Cortex of kidney (tissue), 1 donor: ENCODE results near the gene CBY2.
"Not testable (repeated sequence)": the region's sequence is repeated elsewhere in the genome, so short reads cannot be mapped to it uniquely, and the experiment has no call there.

Source experiments
- DNase-seq: peaks from one replicate; lab custom pipeline; 2025; lab: John Stamatoyannopoulos, UW

CBY2 gene

DNA sequence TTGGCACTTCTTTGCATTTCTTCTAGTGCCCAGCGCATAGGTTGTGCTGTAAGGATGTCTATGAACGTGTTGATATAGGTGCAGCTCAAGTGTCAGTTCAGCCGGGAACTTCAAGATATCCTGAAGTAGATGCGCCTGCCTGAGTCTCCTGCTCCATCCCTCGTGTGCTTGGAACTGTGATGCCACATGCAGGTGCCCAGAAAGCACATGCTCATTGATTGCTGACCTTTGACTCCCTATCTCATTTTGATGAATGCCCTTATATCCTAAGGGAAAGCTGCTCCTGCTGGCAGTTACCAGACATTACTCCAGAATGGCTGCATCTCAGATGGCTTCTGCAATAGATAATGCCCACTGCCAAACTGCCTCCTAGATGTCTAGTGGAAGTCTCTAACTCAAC, 40.9 kb downstream of the CBY2 start:
- DNase-seq: no peak

DNA sequence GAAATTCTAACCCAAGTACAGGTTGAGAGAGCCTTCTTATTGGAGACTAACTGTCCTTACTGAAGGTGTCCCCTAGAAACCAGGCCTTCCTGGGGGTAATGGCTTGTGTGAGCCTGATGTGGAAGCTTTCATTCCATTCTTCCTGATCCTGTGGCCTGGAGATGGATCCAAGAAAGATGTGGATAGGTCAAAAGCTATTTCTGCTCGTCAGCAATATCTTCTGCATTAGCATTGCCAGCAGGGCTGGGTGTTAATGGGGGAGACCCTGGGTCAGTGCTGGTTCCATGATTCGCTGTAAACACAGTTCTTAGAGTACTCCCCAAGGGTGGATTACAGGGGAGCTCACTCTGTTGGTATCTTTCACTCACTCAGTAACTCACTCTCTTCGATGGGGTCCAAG, 42.9 kb downstream of the CBY2 start:
- no peak for DNase-seq

DNA sequence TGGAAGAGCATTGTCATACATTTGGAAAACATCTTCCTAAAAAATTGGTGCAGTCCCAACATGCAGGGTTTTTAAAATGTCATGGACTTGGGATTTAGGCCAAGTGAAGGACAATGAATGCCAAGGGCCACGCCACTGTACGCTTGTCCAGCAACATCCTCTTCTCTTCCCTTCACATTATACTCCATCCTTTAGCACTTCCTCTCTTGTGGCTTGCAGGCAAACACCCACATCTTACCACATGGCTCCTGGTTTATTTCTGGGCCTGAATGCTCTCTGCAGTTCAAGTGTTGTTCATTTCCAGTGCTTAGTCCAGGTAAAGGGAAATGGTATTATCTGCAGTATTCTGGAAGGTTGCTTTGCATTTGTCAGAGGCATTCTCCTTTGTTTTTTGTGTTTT, 45.0 kb downstream of the CBY2 start:
- no peak for DNase-seq

DNA sequence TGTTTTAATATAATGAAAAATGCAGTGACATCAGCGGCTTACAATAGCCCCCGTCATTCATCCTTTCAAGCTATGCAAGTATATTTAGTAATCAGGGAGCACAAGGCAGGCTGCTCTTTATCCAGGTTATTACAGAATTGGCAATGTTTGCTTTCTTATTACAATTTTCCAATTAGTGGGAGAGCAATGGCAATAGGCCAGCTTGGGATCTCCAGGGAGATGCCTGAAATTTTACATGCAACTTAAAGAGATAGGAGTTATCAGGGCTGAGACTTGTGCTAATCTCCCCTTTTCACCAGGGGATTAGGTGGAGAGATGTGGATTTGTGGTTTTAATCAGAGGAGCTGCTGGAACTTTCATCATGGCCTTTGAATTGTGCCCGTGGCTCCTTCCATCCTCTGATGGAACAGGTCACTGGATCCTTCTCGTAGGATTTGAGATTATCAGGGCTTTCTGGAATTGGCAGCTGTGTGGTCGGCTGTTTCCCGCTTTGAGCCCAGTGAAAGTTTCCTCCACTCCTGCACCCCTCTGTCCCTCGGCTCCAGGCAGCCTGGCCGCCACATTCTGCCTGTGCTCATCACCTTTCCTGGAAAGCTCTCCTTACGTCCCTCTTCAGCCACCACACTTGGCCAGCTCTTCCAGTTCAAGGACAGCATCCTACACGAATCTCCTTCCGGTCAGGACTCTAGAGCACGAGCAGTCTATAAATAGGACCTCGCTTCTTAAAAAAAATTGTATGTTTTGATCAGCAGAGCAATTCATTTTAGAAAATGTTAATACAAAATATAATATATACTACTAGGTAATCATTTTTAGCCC, 47.0 kb downstream of the CBY2 start:
- DNase-seq: no peak

DNA sequence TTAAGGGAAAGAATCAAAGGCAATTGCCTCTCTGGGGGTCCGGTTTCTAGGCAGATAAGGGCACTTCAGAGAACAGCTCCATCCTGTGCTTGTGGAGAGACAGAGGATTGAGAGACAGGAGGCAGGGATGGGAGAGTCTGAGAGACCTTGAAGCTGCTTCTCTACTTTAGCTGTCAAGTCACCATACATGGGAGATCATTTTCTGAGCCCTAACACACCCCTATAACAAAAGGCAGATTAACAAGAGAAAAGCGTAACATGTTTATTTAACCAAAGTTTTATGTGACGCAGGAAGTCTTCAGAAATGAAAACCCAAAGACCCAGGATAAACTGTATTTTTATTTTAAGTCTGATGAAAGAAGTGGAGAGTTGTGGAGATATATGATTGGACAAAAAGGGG, 48.4 kb downstream of the CBY2 start:
- DNase-seq: no peak

DNA sequence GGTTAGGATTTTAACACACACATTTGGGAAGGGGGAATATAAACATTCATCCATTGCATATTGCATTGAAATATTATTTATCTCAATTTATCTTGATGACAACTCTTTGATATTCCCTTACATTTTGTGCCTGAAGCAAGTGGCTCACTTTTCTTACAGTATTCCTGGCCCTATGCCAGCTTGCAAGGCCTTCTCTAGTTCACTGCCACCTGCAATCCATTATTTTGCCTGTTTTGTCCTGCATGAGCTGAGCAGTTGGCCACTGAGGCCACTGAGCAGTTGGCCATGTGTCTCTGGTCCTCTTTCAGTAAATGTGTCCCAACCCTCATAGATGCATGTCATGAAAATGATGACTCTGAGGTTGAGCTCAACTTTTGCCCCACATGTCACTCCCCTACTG, 49.8 kb downstream of the CBY2 start:
- no peak for DNase-seq

DNA sequence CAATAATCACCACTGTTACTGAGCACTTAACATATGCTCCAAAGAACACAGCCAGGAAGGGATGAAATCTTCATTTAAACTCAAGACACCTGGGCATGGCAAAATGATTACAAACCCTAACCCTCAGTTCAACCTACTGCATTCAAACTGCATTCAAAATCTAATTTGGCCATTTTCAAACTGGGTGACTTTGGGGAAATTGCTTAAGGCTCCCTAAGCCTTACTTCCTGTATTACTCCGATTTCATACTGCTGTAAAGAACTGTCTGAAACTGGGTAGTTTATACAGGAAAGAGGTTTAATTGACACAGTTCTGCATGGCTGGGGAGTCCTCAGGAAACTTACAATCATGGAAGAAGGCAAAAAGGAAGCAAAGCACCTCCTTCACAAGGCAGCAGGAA, 50.4 kb downstream of the CBY2 start:
- no peak for DNase-seq

DNA sequence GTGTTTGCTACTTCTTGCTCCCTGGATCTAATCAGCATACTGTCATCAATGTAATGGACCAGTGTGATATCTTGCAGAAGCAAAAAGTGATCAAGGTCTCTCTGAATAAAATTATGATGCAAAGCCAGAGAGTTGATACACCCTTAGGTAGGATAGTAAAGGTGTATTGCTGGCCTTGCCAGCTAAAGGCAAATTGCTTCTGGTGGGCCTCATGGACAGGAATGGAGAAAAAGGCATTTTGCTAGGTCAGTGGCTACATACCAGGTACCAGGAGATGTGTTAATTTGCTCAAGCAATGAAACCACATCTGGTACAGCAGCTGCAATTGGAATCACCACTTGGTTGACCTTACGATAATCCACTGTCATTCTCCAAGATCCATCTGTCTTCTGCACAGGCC, 54.4 kb downstream of the CBY2 start:
- DNase-seq: not testable (repeated sequence)

DNA sequence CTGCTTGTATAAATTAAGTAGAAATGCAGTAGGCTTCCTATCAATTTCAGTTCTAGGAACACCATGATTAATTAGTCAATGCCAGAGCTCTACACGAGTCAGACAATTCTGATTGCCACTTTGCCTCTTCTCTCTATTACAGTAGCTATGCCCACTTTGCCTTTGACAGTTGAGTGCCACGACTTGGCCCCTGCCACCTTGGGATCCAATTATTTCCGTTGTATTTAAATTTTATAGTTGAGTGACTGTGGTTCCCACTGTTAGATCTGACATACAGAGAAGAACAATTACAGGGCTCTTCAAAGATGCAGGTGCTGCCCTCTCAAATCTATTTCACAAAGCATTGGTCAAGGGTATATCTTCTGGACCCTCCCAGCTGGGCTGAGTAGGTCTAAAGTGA, 55.5 kb downstream of the CBY2 start:
- DNase-seq: not testable (repeated sequence)

DNA sequence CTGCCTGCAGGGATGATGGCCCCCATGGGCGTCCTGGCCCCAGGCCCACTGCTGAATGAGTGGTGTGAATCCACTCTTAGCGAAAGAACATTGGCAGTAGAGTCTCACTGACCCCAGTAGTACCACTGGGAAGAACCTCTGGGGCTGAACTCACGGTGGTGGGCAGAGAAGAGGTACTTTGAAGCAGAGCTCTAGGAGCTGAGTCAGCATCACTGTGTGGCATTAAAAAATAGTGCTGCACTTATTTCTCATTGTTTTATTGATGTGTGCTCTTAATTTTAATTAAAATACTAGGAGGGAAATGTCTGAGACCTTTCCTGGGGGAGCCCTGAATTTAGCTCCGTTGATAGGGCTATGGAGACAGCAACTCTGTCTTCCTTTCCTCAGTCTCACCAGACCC, 61.3 kb downstream of the CBY2 start:
- no peak for DNase-seq
